ENCODE results near the gene MASTL.

MASTL gene

DNA sequence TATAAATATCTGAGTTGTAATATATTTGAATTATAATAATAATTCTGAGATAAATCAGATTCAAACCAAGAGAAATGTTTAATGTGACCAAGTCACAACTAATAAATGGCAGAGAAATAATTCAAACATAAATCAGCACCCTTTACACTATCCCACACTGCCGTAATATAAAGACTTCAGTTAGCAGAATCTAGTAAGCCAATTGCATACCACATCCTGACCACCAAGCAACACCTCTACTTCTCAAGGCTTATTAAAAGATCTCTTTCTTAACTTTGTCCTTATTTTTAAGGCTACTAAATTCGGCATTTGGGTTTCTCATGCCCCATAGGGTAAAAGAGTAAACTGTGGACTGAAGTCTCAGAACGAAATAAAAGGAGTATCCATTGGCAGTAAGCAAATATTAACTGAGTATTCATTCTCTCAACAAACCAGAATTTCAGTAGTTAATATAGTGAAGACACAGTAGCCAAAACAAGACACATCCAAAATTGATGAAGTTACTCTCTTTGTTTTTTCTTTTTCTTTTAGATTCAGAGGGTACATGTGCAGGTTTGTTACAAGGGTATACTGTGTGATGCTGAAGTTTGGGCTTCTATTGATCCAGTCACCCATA, 70.6 kb downstream of the MASTL start:
- no peak for DNase-seq

GRCh38 chr10:27230022-27230421, 74.9 kb downstream of the MASTL start:
- no peak for DNase-seq

DNA sequence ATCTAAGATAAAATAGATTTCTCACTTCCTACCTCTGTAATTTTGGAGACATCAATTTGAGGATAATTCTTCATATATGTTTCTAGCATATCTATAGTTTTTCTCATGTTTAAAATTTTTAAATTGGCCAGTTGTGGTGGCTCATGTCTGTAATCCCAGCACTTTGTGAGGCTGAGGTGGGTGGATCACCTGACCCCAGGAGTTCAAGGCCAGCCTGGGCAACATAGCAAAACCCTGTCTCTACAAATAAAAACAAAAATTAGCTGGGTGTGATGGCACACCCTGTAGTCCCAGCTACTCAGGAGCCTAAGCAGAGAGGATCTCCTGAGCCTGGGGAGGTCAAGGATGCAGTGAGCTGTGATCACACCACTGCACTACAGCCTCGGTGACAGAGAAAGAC, 80.6 kb downstream of the MASTL start:
- DNase-seq = no peak
